ENCODE results near the gene SLC2A4. TPM values are rescaled to one million over a fixed set of nuclear protein-coding genes. Genes with fewer than 3 reads are reported as not detected.

The SLC2A4 gene
- total and polyA plus RNA-seq, 12 donors: 41.8 to 186 (median 174) TPM

- Histone ChIP-seq H3K27ac (no peak overlapping the region), H3K36me3 (peaks cover 6 to 78% (median 49%) of the 10 kb centered on the region in 9 donors), H3K4me3 (no peak overlapping the region), H3K4me1 (peaks cover 0 to 18% (median 13%) of the 10 kb centered on the region in 9 donors), H3K9me3 (no peaks in the 10 kb centered on the region), H3K27me3 (no peaks in the 10 kb centered on the region)
- WGBS, 2 donors: 66 to 68% methylated on average over 39 of the region's 39 CpGs
- TF ChIP-seq CTCF (IDR thresholded peaks at IDR 0.05): peak; percentile 25 to 90 (median 74)
- ATAC-seq (peak in 5 of 8 donors; percentile 9 to 46 (median 26)), DNase-seq (peak in 1 of 2 donors; percentile 61)
- intact Hi-C loops (cut with DNase I): no loop called here
Measured at GRCh38 chr17:7323731-7324437, 42.4 kb downstream of the SLC2A4 start.

GRCh38 chr17:7324438-7324779 is 42.9 kb downstream of the SLC2A4 start:
- no peak for TF ChIP-seq CTCF (IDR thresholded peaks at IDR 0.05)
- Histone ChIP-seq H3K36me3 (peaks cover 6 to 73% (median 44%) of the 10 kb centered on the region in 9 donors), H3K9me3 (no peaks in the 10 kb centered on the region), H3K4me1 (peaks cover 0 to 18% (median 13%) of the 10 kb centered on the region in 9 donors), H3K4me3 (no peak overlapping the region), H3K27me3 (no peaks in the 10 kb centered on the region), H3K27ac (no peak overlapping the region)
- ATAC-seq (no peak), DNase-seq (no peak)
- intact Hi-C loops (cut with DNase I): no loop called here
- 83 to 90% methylated on average over 3 of the region's 3 CpGs for WGBS, 2 donors

GRCh38 chr17:7325031-7325528 is 43.6 kb downstream of the SLC2A4 start:
- DNase-seq (no peak), ATAC-seq (no peak)
- Histone ChIP-seq H3K4me3 (no peak overlapping the region), H3K4me1 (peaks cover 0 to 18% (median 13%) of the 10 kb centered on the region in 9 donors), H3K36me3 (peaks cover 6 to 67% (median 42%) of the 10 kb centered on the region in 9 donors), H3K27me3 (no peaks in the 10 kb centered on the region), H3K27ac (no peak overlapping the region), H3K9me3 (no peaks in the 10 kb centered on the region)
- intact Hi-C loops (cut with DNase I): no loop called here
- TF ChIP-seq CTCF (IDR thresholded peaks at IDR 0.05): no peak
- 93 to 97% methylated on average over 18 to 19 of the region's 19 CpGs for WGBS, 2 donors

GRCh38 chr17:7326186-7326585 is 44.7 kb downstream of the SLC2A4 start:
- DNase-seq (no peak), ATAC-seq (no peak)
- peaks cover 5 to 56% (median 37%) of the 10 kb centered on the region in 9 donors for H3K36me3 ChIP-seq
- no peaks in the 10 kb centered on the region for H3K9me3 ChIP-seq
- no peak overlapping the region for H3K4me3 ChIP-seq
- no peak overlapping the region for H3K27ac ChIP-seq
- TF ChIP-seq CTCF (IDR thresholded peaks at IDR 0.05): no peak
- intact Hi-C loops (cut with DNase I): no loop called here
- 89 to 93% methylated on average over 11 of the region's 11 CpGs for WGBS, 2 donors
- H3K27me3 ChIP-seq: no peaks in the 10 kb centered on the region
- H3K4me1 ChIP-seq: peaks cover 0 to 25% (median 20%) of the 10 kb centered on the region in 9 donors

Data from heart right ventricle (tissue), 16 donors.